Mammary epithelial cell (primary cell): ENCODE results near the gene MTHFR.

ENCODE experiments used
- CTCF ChIP-seq, 2 donors: IDR thresholded peaks in 1 of 2; conservative IDR thresholded peaks in 1 of 2; 2 replicates each; pipeline ENCODE4 v1.5.1; 2011 to 2012; ENCODE audit warnings: inconsistent platforms in 2 of 2, low read length in 2 of 2, mild to moderate bottlenecking in 2 of 2, control low read depth in 1 of 2, low read depth in 1 of 2; ENCODE audit not compliant: insufficient read depth in 1 of 2; ENCODE audit errors: extremely low read depth in 1 of 2
- EZH2 ChIP-seq: IDR thresholded peaks from 2 replicates; pipeline ENCODE4 v1.6.1; 2012; ENCODE audit warnings: low read length, inconsistent platforms, borderline replicate concordance

- TF ChIP-seq EZH2 (no peak), CTCF (conservative IDR thresholded peaks at IDR 0.05 in 1 of 2, IDR thresholded peaks at IDR 0.05 in 1 of 2; ENCODE audit: extremely low read depth in 1 of 2, insufficient read depth in 1 of 2, low read depth in 1 of 2, low read length in 2 of 2) (no peak)
These were observed 58.8 kb downstream of the MTHFR start for GRCh38 chr1:11746795-11747487.
